GM19463 (cell line): ENCODE results near the gene ZBTB16.

Experiments
- ATAC-seq: cut with Tn5 transposase; IDR thresholded peaks from one replicate; pipeline ENCODE4 v1.9.1; 2021; ENCODE audit warnings: mild to moderate bottlenecking, moderate library complexity; ENCODE audit not compliant: unreplicated experiment

The ZBTB16 gene

DNA sequence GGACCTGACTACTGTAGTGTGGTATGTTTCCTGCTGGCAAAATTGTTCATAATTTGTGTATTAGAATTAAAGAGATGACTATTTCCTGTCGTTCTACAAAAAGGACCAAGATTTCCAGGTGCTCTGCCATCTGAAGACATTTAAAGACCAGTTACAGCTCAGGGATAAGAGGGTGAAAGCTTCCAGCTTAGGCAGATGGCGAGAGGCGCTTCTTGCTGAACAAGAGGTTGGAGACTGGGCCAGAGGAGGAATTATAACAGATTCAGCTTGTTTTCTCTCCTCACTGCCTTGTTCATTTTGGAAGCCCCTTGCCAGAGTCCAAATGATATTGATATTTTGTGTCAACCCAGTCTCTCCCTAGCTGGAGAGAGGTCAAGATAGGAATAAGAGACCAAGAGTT, 213.6 kb downstream of the ZBTB16 start:
- no peak for ATAC-seq

- ATAC-seq, result no peak
Observed at GRCh38 chr11:114273890-114274635, 214.6 kb downstream of the ZBTB16 start.

- no peak for ATAC-seq
Observed at GRCh38 chr11:114274637-114275036, 215.1 kb downstream of the ZBTB16 start.

DNA sequence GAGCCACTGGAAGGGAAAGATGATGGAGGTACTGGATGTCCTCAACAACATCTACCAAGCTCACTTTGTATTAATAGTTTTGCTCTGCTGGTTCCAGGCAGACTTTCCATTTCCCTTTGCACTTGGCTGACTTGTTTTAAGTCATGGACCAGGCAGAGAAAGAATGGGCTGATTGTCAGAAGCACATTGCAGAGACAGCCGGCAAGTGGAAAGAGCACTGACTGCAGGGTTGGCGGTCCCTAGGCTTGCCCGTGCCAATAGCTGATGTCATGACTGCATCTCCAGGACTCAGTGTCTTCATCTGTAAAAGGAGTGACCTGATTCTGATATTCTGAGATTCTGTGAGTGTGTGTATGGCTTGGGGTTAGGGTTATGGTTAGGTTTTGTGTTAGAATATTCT, 215.8 kb downstream of the ZBTB16 start:
- ATAC-seq, result no peak

DNA sequence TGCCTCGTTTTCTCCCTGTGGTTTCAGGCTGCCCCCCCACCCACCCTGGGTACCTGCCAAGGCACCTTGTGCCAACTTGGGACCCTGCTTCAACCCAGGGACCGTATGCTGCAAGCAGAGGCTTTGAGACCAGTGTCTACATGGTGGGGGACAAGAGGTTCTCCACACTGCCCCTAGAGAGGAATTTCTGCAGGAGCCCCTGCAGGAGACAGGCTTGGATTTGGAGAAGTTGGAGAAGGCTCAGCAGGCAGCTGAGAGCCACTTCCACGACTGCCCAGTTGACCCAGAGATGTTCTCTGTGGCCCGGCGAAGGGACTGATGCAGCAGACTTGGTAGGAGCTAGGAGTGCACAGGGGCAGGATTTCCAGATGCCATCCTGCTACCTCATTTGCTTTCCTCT, 216.6 kb downstream of the ZBTB16 start:
- ATAC-seq, result no peak

- ATAC-seq, result no peak
Observed at GRCh38 chr11:114277637-114278341, 218.3 kb downstream of the ZBTB16 start.

DNA sequence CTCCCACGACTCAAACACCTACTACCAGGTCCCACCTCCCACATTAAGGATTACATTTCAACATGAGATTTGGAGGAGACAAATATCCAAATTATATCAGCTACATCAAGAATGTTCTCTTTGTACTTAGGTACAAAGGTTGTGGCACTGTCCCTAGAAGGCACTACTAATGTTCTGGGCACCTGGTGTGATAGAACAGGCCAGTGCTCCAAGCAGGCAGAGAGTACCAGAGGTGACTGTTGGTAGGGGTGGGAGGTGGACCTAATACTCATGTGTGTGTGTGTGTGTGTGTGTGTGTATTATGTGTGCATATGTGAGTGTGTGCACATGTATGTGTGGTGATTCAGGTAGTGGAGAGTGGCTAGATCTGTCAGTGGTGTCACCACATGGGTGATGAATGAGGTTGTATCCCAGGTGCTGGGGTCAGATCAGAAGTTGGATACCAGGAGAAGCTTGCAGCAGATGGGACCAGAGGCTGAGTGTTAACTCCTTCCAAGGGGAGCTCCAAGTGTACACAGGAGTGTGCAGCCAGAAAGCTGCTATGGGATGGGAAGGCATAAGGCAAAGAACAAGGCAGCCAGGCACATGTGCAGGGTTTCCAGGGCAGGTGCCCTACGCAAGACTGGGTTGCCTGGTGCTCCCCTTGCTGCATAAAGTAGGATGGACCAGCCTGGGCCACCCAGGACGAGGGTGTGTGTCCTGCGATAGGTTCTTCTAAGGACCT, 219.0 kb downstream of the ZBTB16 start:
- ATAC-seq, result no peak

GRCh38 chr11:114279792-114280546, 220.5 kb downstream of the ZBTB16 start:
- no peak for ATAC-seq

DNA sequence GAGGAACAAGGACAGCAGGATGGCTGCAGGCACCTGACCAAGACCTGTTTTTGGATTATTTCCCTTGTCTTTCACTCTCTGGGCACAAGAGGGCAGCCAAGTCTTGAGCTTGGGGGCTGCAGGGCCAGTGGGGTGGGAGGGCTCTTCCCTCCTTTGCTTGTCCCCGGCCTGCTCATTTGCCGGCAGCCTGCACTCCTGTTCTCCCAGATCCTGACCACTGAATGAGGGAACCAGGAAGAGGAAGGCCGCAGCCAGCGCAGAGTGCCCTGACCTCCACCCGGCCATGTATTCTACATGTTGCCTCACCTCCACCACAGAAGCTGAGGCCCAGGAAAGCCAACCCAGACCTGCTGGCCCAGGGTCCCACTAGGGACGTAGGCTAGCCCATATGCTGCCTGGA, 221.2 kb downstream of the ZBTB16 start:
- ATAC-seq, result no peak

- ATAC-seq, result no peak
Observed at GRCh38 chr11:114281388-114281956, 222.0 kb downstream of the ZBTB16 start.

DNA sequence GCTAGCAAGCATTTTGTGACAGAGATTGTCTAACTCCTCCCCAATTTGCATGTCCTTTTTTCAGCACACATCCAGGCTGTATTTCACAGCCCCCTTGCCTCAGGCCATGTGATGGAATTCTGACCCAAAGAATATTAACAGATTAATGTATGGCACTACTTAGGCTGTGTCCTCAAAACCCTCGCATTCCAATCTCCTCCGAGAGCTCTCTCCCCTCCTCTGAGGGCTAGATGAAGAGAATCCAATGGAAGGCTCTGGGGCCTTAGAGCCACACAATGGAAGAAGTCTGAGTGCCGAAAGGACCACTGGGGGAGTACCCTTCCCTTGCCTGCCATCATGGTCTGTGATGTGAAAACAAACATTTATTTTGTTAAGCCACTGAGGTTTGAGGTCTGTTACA, 223.0 kb downstream of the ZBTB16 start:
- no peak for ATAC-seq

DNA sequence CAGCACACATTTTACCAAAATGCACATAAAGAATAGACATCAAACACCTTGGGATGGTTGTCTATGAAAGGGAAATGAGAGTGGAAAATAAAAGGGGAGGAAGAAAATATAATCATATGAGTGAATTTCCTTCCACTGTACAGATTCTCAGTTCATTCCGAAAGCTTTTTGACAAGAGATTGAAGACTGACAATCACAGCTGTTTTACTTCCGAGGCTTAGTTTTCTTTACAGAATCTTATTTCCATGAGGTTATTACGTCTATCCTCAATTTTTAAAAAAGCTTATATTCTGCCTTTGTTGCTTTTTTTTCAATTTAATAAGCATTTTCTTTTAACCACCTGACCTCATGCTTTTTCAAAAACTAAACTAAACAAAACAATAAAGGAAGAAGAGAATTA, 223.9 kb downstream of the ZBTB16 start:
- no peak for ATAC-seq

GRCh38 chr11:114284021-114284420, 224.5 kb downstream of the ZBTB16 start:
- ATAC-seq, result no peak

GRCh38 chr11:114284914-114285313, 225.4 kb downstream of the ZBTB16 start:
- ATAC-seq, result no peak

- no peak for ATAC-seq
Observed at GRCh38 chr11:114285599-114285998, 226.1 kb downstream of the ZBTB16 start.

DNA sequence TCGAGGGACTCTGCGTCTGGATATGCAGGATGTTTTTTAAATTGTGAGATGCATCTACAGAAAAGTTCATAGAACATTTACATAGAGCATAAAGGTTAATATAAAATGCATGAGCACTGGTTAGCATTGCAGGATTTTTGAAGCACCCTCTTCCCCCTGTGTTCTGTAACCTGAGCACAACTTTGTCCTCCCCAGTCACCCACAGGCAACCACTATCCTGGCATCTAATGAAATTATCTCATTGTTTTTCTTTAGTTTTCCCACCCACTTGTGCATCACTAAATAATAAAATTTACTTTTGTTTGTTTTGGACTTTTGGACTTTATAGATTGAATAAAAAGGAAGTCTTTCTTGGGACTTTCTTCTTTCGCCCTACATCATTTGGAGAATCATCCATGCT, 226.7 kb downstream of the ZBTB16 start:
- no peak for ATAC-seq

GRCh38 chr11:114287154-114287553, 227.6 kb downstream of the ZBTB16 start:
- no peak for ATAC-seq

GRCh38 chr11:114288136-114288535, 228.6 kb downstream of the ZBTB16 start:
- no peak for ATAC-seq

- ATAC-seq, result no peak
Observed at GRCh38 chr11:114289779-114290178, 230.3 kb downstream of the ZBTB16 start.

- ATAC-seq, result no peak
Observed at GRCh38 chr11:114290503-114291235, 231.2 kb downstream of the ZBTB16 start.
